Endodermal cell (in vitro differentiated cells): ENCODE results near the gene GADD45G. TPM values are rescaled to one million over a fixed set of nuclear protein-coding genes. Genes with fewer than 3 reads are reported as not detected.
A peak's percentile ranks its signal among the peaks of the same experiment; 100 is the strongest.

Experiments used
- DNase-seq: peaks from one replicate; pipeline ENCODE4 v3.0.0-alpha.2; 2017
- H3K27ac ChIP-seq: 2 replicates; pipeline ENCODE4 v1.5.1; 2013; ENCODE audit warnings: mild to moderate bottlenecking, low read depth, low read length, moderate library complexity
- H3K27me3 ChIP-seq: 2 replicates; pipeline ENCODE4 v1.6.1; 2013; ENCODE audit warnings: mild to moderate bottlenecking, low read length, moderate library complexity; ENCODE audit not compliant: insufficient read depth, control insufficient read depth, poor library complexity, severe bottlenecking
- H3K36me3 ChIP-seq: 2 replicates; pipeline ENCODE4 v1.7.0; 2013; ENCODE audit warnings: mild to moderate bottlenecking, low read length, moderate library complexity; ENCODE audit not compliant: control insufficient read depth, insufficient read depth
- H3K4me1 ChIP-seq: one replicate; pipeline ENCODE4 v1.7.0; 2013; ENCODE audit warnings: low read length; ENCODE audit not compliant: control insufficient read depth, insufficient read depth
- H3K4me3 ChIP-seq: 2 replicates; pipeline ENCODE4 v1.5.1; 2013; ENCODE audit warnings: mild to moderate bottlenecking, low read length, moderate library complexity
- H3K9ac ChIP-seq: 2 replicates; pipeline ENCODE4 v1.6.1; 2013; ENCODE audit warnings: mild to moderate bottlenecking, low read length, moderate library complexity; ENCODE audit not compliant: poor library complexity, severe bottlenecking; ENCODE audit errors: extremely low read depth
- H3K9me3 ChIP-seq: 2 replicates; pipeline ENCODE4 v1.6.1; 2013; ENCODE audit warnings: mild to moderate bottlenecking, low read length, moderate library complexity; ENCODE audit not compliant: control insufficient read depth
- H3K27ac Mint-ChIP-seq: 2 replicates; pipeline ENCODE4 v1.8.0; 2020; ENCODE audit warnings: mixed read lengths
- H3K27me3 Mint-ChIP-seq: 2 replicates; pipeline ENCODE4 v1.8.0; 2021; ENCODE audit warnings: mild to moderate bottlenecking, mixed read lengths; ENCODE audit not compliant: insufficient read depth
- H3K36me3 Mint-ChIP-seq: 2 replicates; pipeline ENCODE4 v1.8.0; 2020; ENCODE audit warnings: low read depth, mixed read lengths
- H3K4me1 Mint-ChIP-seq: 2 replicates; pipeline ENCODE4 v1.8.0; 2020; ENCODE audit warnings: mixed read lengths
- H3K4me3 Mint-ChIP-seq: 2 replicates; pipeline ENCODE4 v1.8.0; 2020; ENCODE audit warnings: mild to moderate bottlenecking, moderate library complexity, mixed read lengths
- H3K9me3 Mint-ChIP-seq: 2 replicates; pipeline ENCODE4 v1.8.0; 2020; ENCODE audit warnings: mild to moderate bottlenecking, mixed read lengths
- WGBS, 2 experiments: methylation state at CpG; one replicate each; pipeline versions ENCODE4 v1.1.5 to v1.1.7; 2013; ENCODE audit warnings: missing lambda C conversion rate in 2 of 2, mixed read lengths in 1 of 2; ENCODE audit not compliant: insufficient coverage in 1 of 2, insufficient read length in 1 of 2; 5-methylcytosine and 5-hydroxymethylcytosine counted together
- total RNA-seq, 2 donors: library from RNA; stranded (reverse); fragmentation: NEBNext Ultra II Directional in 1 of 2; extraction: Animal tissue kit (Norgen Biotek cat#: 25700) in 1 of 2; gene quantifications; 2 replicates in 1 of 2; 3 replicates in 1 of 2; pipeline ENCODE4 v1.2.1, GENCODE V29; 2021
- TF ChIP-seq, protein P1 (sequence below): fragments of 200-600 bp; sonication (generic); conservative IDR thresholded peaks from 2 replicates; pipeline ENCODE4 v1.5.0; 2021; ENCODE audit warnings: antibody characterized with exemption, mild to moderate bottlenecking

GADD45G gene
- total RNA-seq, 2 donors from 2014 or later: 5.1 to 9.6 TPM

DNA sequence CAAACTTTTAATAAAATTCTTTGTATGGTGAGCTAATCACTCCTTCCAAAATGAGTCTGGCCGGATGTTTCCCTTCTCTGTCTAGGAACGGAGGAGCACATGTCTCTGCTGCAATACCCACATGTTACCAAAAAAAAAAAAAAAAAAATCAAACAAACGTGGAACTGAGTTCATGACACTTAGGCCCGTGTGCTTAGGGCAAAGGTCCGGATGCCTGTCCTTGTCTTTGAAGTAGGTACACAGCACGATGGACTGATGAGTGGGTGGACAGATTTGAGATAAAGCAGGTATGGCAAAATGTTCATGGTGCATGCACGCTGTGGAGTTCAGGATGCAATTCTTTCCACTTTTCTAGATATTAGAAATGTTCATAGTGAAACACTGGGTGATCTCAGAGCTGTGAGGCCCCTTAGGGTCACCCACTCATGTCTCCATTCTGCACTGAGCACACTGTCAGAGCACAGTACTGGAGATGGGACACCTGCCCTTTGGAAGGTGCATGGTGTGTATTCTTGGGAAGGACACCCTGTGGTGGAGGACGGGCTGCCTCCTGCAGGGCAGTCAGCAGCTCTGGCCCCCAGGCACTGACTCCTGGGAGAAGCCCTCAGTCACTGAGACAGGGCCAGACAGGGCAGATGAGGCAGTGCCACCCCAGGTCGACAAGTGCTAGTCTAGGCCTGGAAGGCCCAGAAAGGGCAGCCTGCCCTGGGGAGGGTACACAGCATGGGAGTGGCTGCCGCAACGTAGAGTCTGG lies 43.6 kb downstream of the GADD45G start:
- WGBS, 2 experiments: 90 to 92% methylated on average over 6 to 11 of the region's 11 CpGs
- Histone ChIP-seq H3K9ac (no peak overlapping the region), H3K27ac (no peak overlapping the region), H3K4me3 (no peak overlapping the region), H3K27me3 (no peaks in the 10 kb centered on the region), H3K9me3 (no peaks in the 10 kb centered on the region), H3K4me1 (peaks cover 11% of the 10 kb centered on the region), H3K36me3 (no peaks in the 10 kb centered on the region)
- peaks cover 30% of the 10 kb centered on the region for H3K4me1 Mint-ChIP-seq
- peak; percentile 17 for DNase-seq
- no peak overlapping the region for H3K4me3 Mint-ChIP-seq
- H3K27ac Mint-ChIP-seq: no peak overlapping the region
- H3K36me3 Mint-ChIP-seq: no peaks in the 10 kb centered on the region
- H3K9me3 Mint-ChIP-seq: no peaks in the 10 kb centered on the region
- no peaks in the 10 kb centered on the region for H3K27me3 Mint-ChIP-seq
- TF ChIP-seq, protein P1, sequence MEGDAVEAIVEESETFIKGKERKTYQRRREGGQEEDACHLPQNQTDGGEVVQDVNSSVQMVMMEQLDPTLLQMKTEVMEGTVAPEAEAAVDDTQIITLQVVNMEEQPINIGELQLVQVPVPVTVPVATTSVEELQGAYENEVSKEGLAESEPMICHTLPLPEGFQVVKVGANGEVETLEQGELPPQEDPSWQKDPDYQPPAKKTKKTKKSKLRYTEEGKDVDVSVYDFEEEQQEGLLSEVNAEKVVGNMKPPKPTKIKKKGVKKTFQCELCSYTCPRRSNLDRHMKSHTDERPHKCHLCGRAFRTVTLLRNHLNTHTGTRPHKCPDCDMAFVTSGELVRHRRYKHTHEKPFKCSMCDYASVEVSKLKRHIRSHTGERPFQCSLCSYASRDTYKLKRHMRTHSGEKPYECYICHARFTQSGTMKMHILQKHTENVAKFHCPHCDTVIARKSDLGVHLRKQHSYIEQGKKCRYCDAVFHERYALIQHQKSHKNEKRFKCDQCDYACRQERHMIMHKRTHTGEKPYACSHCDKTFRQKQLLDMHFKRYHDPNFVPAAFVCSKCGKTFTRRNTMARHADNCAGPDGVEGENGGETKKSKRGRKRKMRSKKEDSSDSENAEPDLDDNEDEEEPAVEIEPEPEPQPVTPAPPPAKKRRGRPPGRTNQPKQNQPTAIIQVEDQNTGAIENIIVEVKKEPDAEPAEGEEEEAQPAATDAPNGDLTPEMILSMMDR: no peak

DNA sequence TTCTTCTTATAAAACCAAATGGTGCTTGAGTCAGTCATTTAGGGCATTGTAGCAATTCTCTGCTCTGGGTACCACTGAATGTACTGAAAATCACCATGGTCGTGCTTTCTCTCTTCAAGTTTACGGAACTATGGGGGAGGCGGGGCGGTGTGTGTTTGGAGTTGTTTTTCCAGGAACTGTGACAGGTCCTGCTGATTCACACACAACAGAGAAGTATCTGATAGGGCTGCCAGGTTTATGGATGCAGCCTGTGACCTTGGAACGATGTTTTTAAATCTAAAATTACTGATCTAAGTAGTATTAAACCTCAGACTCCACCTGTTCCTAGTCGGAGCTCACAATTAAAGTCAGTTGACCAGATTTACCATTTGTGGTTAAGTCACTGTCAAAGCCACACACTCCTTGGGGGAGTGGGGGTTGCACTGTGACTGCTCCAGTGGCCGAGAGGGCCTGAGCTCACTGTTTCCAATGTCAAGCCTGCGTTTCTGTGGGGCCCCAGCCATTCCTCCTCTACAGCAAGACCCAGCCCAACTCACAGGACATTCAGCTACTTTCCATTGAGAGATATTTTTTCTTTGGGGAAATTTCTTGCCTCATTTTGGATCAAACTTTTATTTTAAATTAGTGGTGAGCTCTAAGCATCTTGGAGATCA lies 44.4 kb downstream of the GADD45G start:
- no peak for DNase-seq
- Mint-ChIP-seq H3K4me3 (no peak overlapping the region), H3K27me3 (no peaks in the 10 kb centered on the region), H3K9me3 (no peaks in the 10 kb centered on the region), H3K4me1 (peaks cover 34% of the 10 kb centered on the region), H3K36me3 (no peaks in the 10 kb centered on the region), H3K27ac (no peak overlapping the region)
- Histone ChIP-seq H3K9ac (no peak overlapping the region), H3K4me3 (no peak overlapping the region), H3K36me3 (no peaks in the 10 kb centered on the region), H3K27me3 (no peaks in the 10 kb centered on the region), H3K9me3 (no peaks in the 10 kb centered on the region), H3K27ac (no peak overlapping the region), H3K4me1 (peaks cover 14% of the 10 kb centered on the region)
- 86 to 88% methylated on average over 6 to 8 of the region's 8 CpGs for WGBS, 2 experiments
- TF ChIP-seq, protein P1: no peak

DNA sequence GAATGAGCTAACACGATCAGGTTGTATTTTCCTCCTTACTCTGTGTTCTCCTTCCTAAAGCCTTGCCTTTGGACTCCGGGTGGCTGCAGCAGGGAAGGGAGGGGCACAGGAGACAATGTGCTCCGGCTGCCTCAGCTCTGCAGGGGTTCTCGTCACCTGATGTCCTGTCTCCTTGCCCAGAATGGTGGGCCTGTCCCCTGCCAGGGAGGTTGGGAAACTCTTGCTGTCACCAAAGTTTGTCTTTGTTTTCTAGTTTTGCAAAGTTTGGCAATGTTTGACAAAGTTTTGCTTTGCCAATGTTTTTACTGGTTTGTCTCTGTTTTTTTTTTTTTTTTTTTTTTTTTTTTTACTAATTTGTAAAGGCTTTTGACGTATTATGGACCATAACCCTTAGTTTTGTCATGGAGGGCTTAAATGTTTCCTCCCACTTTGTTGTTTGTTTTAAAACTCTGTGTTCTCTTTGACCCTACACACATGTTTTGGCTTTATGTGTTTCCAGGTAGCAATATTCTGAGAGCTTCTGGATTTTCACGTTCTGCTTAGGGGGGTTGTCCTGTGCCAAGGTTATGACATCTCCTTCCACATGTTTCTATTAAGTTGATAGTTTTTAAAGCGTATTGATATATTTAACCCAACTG lies 49.3 kb downstream of the GADD45G start:
- no peaks in the 10 kb centered on the region for H3K36me3 ChIP-seq
- peak; percentile 79 for DNase-seq
- H3K4me1 Mint-ChIP-seq: peaks cover 33% of the 10 kb centered on the region
- no peaks in the 10 kb centered on the region for H3K9me3 ChIP-seq
- no peak overlapping the region for H3K27ac Mint-ChIP-seq
- no peak overlapping the region for H3K27ac ChIP-seq
- no peaks in the 10 kb centered on the region for H3K27me3 ChIP-seq
- 73 to 100% methylated on average over 1 to 7 of the region's 7 CpGs for WGBS, 2 experiments
- H3K9me3 Mint-ChIP-seq: no peaks in the 10 kb centered on the region
- peaks cover 7% of the 10 kb centered on the region for H3K4me1 ChIP-seq
- H3K36me3 Mint-ChIP-seq: no peaks in the 10 kb centered on the region
- H3K4me3 Mint-ChIP-seq: no peak overlapping the region
- TF ChIP-seq, protein P1: no peak
- H3K4me3 ChIP-seq: no peak overlapping the region
- H3K9ac ChIP-seq: no peak overlapping the region
- H3K27me3 Mint-ChIP-seq: peaks cover 8% of the 10 kb centered on the region
